NCI-H2029 treated with DMSO at 0.1 percent for 48 hours (cell line): Measurements from ENCODE around the gene IQCN.
A peak's percentile ranks its signal among the peaks of the same experiment; 100 is the strongest.

Experiments used
- DNase-seq: peaks from one replicate; lab custom pipeline; 2025; lab: John Stamatoyannopoulos, UW

IQCN gene

DNA sequence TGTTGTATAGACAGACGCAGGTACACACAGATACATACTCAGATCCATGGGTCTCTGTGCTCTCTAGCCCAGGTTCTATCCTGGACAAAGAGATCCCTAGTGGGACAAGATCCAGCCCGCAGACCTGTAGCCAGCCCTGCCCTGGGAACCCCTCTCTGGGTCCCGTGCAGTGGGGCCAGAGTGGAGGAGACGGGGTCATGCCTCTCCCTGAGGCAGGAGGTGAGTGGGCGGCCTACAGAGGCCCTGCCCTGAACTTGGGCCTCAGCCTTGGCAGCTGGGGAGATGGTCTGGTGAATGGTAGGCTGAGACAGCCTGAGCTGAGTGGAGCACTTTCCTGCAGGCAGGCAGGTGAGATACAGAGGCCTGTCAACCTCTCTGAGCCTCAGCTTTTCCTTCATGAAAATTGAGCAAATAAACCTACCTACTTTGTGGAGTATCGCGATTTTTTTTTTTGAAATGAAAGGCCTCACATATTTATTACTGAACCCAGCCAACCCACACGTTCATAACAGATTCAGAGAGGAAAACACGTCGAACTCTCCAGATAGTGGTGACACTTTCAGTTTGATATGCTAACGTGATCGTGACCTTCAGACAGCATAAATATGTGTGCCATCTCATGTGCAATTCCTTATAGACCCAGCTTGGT lies 10.6 kb upstream of the IQCN start:
- DNase-seq = no peak

DNA sequence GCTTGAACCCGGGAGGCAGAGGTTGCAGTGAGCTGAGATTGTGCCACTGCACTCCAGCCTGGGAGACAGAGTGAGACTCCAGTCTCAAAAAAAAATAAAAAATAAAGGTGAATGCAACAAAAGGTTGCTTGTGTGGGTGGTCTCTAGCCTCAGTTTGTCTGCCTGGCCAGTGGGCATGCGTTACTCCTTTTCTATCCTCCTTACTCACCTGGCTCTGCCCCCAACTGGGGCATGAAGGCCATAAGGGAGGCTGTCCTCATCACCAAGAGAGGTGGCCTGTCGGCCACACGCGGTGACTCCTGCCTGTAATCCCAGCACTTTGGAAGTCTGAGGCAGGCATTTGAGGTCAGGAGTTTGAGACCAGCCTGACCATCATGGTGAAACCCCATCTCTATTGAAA lies 9.1 kb upstream of the IQCN start:
- no peak for DNase-seq

DNA sequence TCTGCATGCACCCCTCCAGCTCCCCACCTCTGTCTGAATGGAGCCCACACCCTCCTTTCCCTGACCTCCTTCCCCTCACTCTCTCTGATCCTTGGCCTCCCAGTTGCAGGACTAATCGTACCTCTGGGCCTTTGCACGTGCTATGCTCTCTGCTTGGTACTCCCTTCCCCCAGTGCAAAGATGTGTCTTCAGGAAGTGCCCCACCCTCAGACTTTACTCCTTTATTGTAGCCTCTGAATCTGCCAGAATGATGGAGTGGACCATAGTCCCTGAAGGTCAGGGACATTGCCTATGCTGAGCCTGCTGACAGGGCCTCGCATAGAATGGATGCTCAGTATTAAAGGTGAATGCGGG lies 8.5 kb upstream of the IQCN start:
- no peak for DNase-seq

DNA sequence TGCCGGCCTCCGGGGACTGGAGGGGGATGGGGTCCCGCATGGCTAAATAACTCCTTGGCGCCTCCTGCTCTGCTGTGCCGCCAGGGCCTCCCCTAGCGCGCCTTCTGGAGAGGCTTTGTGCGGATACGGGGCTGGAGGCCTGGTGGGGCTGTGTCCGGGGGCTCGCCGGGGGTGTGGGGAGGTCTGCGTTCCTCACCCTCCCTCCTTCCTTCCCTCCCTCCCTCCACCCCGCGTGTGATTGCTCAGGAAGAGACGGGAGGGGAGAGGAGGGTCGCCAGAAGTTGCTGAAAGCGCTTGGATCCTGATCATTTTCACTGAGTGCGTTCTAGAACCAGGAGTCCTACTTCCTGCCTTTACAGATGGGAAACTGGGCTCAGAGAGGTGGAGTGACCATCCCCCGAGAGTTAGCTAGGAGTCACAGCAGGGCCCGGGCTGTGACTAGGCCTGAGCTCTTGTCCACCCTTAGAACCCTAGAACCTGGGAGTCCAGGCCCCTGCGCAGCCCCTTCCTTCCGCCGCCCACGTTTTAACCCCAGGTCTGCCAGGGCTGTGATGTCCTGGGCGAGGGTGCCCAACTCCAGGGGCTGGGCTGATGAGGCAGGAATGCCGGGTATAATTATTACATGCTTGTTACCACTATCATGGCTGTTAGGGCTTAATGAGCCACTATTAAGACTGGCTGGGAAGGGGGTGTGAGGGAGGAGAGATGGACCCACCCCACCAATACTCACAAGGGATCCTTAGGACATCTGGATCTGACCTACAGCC lies 8.0 kb upstream of the IQCN start:
- peak; percentile 16 for DNase-seq

DNA sequence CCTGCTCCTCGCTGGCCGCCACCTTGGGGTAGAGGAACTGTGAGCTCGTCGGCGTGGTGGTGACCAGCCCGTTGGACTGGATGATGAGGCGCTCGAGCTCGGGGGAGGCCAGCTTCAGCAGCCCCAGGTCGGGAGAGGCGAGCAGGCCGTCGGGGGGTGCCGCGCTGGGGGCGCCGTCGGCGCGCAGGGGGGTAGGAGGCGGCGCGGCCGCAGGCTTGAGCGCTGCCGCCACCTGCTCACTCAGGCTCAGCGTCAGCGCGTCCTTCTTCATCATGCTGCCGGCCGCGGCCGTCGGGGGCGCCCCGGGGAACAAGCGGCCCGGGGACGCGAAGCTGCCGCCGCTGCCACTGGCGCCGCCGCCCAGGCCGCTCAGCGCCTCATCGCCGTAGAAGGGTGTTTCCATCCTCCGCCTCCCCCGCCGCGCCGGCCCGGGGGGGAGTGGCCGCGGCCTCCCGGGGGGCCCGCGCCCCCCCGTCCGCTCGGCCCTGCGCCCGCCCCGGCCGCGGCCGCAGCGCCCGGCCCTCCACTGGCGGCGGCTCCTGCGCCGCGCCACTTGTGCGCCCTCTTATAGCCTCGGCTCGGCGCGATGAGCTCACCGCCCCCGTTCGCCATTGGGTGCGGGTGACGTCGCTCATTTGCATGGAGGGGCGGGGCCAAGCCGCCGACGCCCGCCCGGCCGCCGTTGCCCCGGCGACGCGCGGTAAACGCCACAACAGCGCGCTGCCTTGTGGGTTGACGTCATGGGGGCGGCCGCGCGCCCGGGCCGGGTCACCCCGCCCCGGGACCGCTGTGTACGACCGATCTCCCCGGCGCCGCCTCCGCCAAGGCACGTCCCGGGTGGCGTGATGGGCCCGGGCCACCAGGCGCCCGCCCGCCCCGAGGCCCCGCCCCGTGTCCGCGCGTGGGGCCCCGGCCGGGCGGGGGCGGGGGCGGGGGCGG lies 7.1 kb upstream of the IQCN start, which contains the start of gene JUND:
Gene JUND, minus strand, starts transcription at position 541 of the 939 bp plus-strand sequence. Its CDS starts 138 bp downstream, at position 403.
- DNase-seq = peak; percentile 65

DNA sequence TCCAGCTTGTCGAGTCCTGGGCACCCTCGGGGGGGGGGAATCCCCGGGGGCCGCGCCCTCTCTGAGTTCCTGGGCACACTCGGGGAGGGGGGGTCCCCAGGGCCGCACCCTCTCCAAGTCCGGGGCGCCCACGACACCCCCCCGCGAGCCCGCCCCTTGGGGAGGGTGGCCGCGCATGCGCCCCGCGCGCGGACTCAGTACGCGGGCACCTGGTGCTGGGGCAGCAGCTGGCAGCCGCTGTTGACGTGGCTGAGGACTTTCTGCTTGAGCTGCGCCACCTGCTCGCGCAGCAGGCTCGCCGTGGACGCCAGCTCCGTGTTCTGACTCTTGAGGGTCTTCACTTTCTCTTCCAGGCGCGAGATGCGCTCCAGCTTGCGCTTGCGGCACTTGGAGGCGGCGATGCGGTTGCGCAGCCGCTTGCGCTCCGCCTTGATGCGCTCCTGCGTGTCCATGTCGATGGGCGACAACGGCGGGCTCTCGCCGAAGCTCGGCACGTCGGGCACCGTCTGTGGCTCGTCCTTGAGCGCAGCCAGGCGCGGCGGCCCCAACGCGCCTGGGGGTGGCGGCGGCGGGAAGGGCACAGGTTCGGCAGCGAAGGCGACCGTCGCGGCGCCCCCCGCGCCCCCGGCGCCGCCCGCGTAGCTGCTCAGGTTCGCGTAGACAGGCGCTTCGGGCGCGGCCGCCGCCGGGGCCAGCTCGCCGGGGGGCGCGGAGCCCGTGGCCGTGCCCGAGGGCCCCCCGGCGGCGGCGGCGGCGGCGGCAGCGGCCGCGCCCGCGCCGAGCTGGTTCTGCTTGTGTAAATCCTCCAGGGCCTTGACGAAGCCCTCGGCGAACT lies 6.2 kb upstream of the IQCN start:
- peak; percentile 28 for DNase-seq

DNA sequence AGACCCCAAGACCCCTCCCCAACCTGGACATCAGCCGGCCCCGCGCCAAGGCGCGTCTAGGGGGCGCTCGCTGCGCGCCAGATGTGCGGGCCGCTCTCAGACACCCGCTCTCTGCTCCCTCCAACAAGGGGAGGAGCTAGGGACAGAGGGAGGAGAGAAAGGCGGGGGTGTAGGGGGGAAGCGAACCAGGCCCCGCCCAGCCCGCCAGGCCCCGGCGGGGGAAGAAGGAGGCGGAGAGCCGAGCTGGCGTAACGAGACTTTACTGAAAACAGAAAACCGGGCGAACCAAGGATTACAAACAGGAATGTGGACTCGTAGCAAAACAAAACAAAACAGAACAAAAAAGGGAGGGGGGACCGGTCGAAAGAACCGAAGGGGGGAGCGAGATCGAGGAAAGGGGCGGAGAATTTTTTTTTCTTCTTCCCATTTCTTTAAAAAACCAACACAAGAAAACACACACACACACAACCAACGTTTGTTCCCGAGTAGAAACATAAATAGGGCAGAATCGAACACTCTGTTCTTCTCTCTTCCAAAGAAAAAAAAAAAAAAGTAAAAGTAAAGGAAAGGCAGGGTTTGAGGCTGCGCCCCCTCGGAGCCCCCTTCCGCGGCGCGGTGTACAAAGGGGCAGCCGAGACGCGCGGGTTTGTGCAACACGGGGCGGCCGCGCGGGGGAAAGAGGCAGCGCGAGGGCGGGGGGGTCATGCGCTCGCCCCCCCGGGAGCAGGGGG lies 5.4 kb upstream of the IQCN start:
- DNase-seq = peak; percentile 80

DNA sequence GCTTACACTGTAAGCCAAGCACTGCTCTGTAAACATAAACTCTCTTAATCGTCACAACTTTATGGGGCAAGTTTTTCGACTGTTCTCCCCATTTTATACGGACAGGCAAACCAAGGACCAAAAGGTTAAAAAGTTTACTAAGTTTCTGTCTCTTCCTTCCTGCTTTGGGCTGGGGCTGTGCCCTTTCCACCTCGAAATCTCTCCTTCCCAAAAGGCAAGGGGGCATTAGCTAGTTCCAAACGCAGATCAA lies 4.9 kb upstream of the IQCN start:
- DNase-seq = no peak

DNA sequence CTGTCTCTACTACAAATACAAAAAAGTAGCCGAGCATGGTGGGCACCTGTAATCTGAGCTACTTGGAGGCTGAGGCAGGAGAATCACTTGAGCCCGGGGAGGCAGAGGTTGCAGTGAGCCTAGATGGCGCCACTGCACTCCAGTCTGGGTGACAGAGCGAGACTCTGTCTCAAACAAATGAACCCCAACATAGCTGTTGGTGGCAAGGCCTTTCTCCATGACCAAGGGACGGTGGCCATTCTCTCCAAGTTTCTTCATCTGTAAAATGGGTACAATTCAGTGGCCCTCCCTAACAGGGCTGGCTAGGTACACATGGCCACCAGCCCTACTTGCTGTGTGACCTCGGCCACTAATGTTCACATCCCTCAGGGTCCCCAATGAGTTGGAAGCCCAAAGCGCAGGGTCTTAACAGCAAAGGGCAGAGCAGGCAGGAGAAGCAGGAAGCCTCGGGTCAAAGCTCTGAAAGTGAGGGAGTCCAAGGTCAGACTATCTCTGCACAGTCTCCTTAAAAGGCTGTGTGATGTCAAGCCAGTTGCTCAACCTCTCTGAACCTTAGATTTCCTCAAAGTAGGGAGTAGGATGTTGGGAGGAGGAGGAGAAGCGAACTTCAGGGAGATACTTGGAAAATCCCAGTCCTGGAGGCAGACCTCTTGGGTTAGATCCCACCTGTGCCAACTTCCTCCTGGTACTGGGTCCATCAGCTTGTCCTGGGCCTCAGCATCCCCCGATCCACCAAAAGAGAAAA lies 4.4 kb upstream of the IQCN start:
- DNase-seq = no peak

DNA sequence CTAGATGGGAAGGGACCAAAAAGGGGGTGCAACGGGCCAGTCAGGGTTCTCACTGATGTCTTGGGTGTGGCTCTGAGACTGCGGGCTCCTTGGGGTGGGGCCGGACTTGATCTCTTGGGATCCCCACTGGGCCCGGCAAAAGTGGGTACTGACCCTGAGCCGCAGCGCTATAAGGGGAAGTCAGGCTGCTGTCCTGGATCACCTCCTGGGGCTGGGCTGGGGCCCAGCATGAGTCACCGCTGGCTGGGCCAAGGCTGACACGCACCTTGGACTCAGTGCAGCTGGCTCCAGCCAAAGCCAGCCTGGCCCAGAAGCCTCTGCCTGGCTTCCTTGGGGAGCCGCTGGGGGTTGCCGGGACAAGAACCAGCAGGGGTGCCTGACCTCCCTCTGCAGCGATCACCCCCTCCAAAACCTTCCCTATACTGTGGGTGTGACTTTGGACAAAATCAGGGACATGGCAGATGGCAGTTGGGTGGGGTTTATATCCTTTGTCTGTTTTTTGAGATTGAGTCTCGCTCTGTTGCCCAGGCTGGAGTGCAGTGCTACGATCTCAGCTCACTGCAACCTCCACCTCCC lies 617 bp upstream of the IQCN start:
- no peak for DNase-seq

DNA sequence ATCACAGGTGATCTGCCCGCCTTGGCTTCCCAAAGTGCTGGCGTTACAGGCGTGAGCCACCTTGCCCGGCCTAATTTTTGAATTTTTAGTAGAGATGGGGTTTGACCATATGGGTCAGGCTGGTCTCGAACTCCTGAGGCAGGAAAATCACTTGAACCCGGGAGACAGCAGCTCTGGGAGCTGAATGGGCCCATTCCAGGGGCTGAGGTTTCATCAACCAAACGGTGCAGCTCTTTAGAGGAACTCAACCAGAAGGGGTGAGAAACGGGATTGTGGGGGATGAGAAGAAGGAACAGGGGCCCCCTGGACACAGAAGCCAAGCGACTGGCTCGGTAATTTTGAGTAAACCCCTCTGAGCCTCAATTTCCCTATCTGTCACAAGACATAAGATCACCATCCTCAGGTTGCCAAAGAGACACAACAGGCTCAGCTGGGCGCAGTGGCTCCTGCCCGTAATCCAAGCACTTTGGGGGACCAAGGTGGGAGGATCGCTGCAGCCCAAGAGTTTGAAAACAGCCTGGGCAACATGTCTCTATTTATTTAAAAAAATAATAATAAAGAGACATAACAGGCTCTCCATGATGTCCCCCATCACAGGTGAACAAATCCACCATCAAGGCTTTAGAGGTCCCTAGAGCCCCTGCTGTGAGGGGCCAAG lies 562 bp downstream of the IQCN start:
- DNase-seq = no peak

DNA sequence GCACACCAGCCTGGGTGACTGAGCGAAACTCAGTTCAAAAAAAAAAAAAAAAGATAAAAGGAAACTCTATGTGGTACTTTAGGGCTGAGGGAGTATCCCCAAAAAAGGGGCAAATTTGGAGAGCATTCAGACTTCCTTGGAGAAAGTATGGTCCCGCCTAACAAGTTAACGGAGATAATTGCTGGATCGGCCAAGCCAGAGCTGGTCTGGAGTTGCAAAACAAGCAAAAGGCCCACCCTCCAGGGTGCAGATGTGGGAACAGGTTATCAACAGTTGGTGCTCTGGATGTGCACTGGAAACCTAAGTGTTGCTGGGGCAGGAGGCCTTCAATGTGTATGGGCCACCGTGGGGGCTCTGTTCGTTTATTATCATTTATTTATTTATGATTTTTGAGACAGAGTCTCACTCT lies 2.8 kb downstream of the IQCN start:
- DNase-seq = no peak

DNA sequence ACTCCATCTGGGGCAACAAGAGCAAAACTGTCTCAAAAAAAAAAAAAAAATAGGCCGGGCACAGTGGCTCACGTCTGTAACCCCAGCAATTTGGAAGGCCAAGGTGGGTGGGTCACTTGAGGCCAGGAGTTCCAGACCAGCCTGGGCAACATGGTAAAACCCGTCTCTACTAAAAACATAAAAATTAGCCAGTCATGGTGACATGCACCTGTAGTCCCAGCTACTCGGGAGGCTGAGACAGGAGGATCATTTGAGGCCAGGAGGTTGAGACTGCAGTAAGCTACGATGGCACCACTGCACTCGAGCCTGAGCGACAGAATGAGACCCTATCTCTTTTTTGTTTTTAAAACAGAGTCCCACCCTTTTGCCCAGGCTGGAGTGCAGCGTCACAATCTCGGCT lies 3.9 kb downstream of the IQCN start:
- no peak for DNase-seq

DNA sequence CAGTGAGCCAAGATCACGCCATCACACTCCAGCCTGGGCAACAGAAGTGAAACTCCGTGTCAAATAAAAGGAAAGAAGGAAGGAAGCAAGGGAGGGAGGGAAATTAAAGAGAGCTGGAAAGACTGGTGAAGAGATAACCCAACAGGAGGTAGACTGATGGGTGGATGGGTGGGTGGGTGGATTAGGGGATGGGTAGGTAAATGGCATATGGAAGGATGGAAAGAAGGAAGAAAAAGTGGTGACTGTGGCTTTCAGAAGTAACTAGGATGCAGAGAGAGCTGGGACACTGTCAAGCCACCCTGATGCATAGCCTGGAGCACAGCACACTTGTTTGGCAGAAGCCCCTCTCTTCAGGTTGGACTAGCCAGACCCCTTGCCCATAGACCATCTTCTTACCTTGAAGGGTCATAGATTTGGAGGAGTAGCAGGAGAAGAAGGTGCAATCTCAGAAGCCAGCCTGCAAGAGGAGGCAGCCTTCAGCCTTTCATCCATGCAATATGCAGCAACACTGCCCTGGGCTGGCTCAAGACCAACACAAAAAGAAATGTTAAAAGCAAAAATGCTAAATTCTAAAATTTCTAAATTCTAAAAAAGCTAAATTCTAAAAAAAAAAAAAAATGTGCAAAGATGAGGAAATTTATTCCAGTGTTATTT lies 5.1 kb downstream of the IQCN start:
- no peak for DNase-seq

DNA sequence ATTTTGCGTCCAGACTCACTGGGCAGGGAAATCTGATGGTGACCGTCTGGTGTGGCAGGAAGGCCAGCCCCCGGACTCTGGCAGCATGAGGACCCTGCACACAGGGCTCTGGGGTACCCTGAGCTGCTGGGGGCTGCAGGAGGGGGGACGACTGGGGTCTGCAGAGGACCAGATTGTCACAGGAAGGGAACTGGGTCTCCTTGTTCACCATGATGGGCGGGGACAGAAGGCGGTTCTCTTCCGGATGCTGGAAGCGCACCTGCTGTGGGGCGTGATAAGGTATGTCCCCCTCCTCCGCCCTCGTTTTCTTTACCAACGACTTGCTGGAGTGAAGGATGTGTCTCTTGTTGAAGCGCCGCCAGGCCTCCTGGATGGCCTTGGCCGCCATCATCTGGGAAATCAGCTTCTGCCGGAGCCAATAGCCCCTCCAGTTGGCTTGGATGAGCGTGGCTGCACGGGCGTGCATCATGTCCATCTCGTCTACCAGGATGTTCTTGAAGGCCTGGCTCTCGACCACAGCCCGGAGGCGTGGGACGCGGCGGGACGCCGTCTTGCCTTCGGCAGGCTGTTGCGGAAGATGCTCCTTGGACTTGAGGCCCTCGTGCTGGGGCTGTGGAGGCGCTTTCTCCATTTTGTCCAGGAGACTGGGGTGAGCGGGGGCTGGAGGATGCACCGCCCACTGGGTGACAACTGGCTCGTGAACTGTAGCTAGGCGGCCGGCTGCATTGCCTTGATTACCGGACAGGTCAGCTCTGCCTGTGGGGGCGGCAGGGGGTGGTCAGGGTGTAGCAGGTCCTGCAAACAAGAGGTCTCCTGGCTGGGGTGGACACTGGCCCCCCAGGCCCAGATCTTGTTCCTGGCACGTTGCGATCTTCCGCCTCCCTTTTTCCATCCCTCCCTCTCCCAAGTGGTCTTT lies 7.2 kb downstream of the IQCN start:
- DNase-seq = no peak

DNA sequence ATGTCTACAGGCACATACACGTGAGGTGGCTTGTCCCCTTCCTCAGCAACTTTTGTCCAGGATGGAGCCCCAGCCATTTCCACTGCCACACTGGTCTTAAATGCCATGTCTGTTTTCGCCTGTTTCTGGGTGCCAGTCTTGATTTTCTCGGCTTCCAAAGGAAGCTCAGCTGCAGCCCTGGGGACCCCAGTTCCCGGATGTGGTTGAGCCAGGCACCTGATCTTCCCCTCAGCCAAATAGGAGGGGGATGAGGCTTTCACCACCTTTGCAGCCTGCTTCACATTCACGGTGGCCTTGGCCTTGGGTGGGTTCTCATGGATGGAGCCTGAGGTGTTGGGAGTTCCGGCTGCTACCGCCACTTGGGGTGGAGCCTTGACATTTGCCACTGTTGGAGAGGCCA lies 8.7 kb downstream of the IQCN start:
- no peak for DNase-seq

DNA sequence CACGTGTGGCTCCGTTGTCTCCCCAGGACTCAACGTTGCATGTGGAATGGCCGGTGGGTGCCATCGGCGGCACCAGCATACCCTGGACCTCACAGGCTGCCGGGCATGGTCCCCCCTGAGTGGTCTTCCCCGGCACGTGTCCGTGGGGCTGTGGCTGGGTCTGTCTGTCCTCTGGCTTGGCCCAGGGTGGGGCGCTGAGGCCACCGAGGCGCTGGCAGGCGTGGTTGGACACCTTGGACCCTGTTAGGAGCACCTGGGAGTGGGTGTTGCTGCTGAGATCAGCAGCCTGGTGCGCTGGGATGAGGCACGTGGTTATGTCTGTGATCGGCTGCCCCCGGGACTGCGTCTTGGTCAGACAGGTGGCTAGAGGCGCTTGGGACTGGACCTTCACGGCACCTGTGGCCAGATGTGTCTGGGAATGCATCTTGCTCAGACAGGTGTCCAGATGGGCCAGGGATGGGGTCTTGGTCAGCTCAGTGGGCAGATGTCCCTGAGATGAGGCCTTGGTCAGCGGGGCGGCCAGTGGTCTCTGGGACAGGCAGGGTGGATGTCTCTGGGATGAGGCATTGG lies 9.2 kb downstream of the IQCN start:
- no peak for DNase-seq
